ENCODE data around the gene SCN3A. TPM values are rescaled to one million over a fixed set of nuclear protein-coding genes. Genes with fewer than 3 reads are reported as not detected.

The SCN3A gene
- total RNA-seq, 1 experiment from 2014 or later: 0.68 TPM

- Histone ChIP-seq H3K36me3 (no peaks in the 10 kb centered on the region), H3K4me3 (no peak overlapping the region), H3K9me3 (replicated peaks) (no peaks in the 10 kb centered on the region), H3K27ac (no peak overlapping the region), H3K27me3 (replicated peaks) (no peaks in the 10 kb centered on the region), H3K4me1 (replicated peaks) (peaks cover 23% of the 10 kb centered on the region)
- DNase-seq (ENCODE audit: low read depth in 1 of 2, low spot score in 2 of 2): no peak
These were observed 39.6 kb downstream of the SCN3A start for GRCh38 chr2:165164201-165164600.

GRCh38 chr2:165163761-165164160 is 40.1 kb downstream of the SCN3A start:
- Histone ChIP-seq H3K4me3 (no peak overlapping the region), H3K9me3 (replicated peaks) (no peaks in the 10 kb centered on the region), H3K4me1 (replicated peaks) (peaks cover 23% of the 10 kb centered on the region), H3K27me3 (replicated peaks) (no peaks in the 10 kb centered on the region), H3K27ac (no peak overlapping the region), H3K36me3 (no peaks in the 10 kb centered on the region)
- no peak for DNase-seq (ENCODE audit: low read depth in 1 of 2, low spot score in 2 of 2)

GRCh38 chr2:165162466-165162865 is 41.4 kb downstream of the SCN3A start:
- Histone ChIP-seq H3K4me3 (no peak overlapping the region), H3K9me3 (replicated peaks) (no peaks in the 10 kb centered on the region), H3K4me1 (replicated peaks) (peaks cover 23% of the 10 kb centered on the region), H3K27ac (0 out of 2 replicates have a peak overlapping the region, but pooled peaks have one; percentile 80), H3K27me3 (replicated peaks) (no peaks in the 10 kb centered on the region), H3K36me3 (no peaks in the 10 kb centered on the region)
- DNase-seq (ENCODE audit: low read depth in 1 of 2, low spot score in 2 of 2): no peak

GRCh38 chr2:165161510-165161909 is 42.3 kb downstream of the SCN3A start:
- no peaks in the 10 kb centered on the region for H3K36me3 ChIP-seq
- peak; percentile 49 to 83 for DNase-seq (ENCODE audit: low read depth in 1 of 2, low spot score in 2 of 2)

GRCh38 chr2:165157160-165157559 is 46.7 kb downstream of the SCN3A start:
- Histone ChIP-seq H3K4me3 (no peak overlapping the region), H3K36me3 (no peaks in the 10 kb centered on the region), H3K9me3 (replicated peaks) (no peaks in the 10 kb centered on the region), H3K27me3 (replicated peaks) (no peaks in the 10 kb centered on the region), H3K4me1 (replicated peaks) (peaks cover 16% of the 10 kb centered on the region), H3K27ac (no peak overlapping the region)
- no peak for DNase-seq (ENCODE audit: low read depth in 1 of 2, low spot score in 2 of 2)

More at GRCh38 chr2:165161510-165161909, 42.3 kb downstream of the SCN3A start:
- H3K9me3 ChIP-seq (replicated peaks): no peaks in the 10 kb centered on the region
- H3K27ac ChIP-seq: peak overlapping the region; percentile 80
- no peaks in the 10 kb centered on the region for H3K27me3 ChIP-seq (replicated peaks)
- peaks cover 23% of the 10 kb centered on the region for H3K4me1 ChIP-seq (replicated peaks)
- no peak overlapping the region for H3K4me3 ChIP-seq

DNA sequence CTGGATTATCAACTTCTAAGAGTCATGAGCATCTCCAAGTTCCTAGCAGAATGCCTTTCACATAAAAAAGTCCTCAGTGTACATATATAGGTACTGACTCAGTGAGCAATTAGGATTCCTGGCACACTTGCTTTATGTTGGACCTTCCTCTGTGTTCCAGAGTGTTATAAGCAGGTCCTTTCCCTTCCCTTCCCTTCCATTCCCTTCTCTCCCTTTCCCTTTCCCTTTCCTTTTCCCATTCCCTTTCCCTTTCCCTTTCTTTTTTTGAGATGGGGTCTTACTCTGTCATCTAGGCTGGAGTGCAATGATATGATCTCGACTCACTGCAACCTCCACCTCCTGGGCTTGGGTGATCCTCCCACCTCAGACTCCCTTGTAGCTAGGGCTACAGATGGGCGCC is 48.7 kb downstream of the SCN3A start:
- no peaks in the 10 kb centered on the region for H3K27me3 ChIP-seq (replicated peaks)
- no peaks in the 10 kb centered on the region for H3K4me1 ChIP-seq (replicated peaks)
- H3K36me3 ChIP-seq: no peaks in the 10 kb centered on the region
- no peak overlapping the region for H3K27ac ChIP-seq
- no peak overlapping the region for H3K4me3 ChIP-seq
- no peak for DNase-seq (ENCODE audit: low read depth in 1 of 2, low spot score in 2 of 2)
- no peaks in the 10 kb centered on the region for H3K9me3 ChIP-seq (replicated peaks)

DNA sequence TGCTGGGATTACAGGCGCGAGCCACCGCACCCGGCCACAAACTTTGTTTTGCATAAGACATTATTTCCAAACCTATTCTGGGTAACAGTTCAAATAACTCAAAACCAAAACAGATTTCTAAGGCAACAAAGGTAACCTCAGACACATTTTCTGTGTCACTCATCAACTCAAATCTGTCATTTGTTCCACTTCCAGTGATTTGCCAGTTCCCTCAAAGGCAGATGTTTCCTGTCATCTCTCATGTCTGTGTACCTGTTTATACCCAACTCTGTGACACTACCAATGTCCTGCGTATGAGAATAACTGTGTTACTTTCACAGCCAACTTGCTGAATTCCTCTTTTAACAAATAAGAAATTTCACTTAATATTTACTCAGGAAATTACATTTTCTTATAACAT is 54.4 kb downstream of the SCN3A start:
- no peaks in the 10 kb centered on the region for H3K27me3 ChIP-seq (replicated peaks)
- no peak overlapping the region for H3K27ac ChIP-seq
- H3K36me3 ChIP-seq: no peaks in the 10 kb centered on the region
- no peak overlapping the region for H3K4me3 ChIP-seq
- H3K9me3 ChIP-seq (replicated peaks): no peaks in the 10 kb centered on the region
- peaks cover 4% of the 10 kb centered on the region for H3K4me1 ChIP-seq (replicated peaks)
- DNase-seq (ENCODE audit: low read depth in 1 of 2, low spot score in 2 of 2): no peak

DNA sequence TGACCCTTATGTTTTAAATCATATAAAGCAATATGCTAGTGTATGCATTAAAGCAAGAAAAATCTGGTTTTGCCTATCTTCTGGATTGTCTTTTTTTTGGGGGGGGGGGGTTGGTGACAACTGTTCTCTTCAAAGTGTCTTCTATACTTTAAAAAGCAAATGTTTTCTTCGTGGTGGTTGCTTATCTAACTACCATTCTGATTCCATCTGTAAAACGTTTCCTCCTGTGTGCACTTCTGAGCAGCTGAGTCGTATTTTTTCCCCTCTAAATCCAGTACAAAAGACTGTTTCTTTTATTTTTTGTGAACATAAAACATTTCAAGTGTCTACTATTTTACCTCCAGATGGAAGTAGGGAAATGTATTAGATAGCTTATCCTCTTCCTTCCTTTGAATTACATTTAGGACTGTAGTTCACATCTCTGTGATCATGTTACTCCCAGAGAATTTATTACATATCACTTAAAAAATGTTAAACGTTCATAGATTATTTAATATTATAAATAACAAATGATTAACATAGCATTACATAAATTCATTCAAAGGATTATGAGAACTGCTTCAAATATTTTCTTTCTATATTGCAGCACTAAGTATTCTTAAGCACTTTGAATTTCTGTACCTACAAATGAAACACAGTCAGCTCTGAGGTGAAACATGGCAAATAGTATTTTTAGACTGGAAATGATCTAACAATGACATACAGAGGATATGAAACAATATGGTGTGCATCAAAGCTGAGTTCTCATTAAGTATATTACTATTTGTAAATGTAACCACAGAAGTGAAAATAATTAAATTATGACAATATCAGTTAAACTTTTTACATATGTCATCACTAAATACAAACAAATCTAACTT is 56.4 kb downstream of the SCN3A start:
- H3K27ac ChIP-seq: no peak overlapping the region
- H3K4me1 ChIP-seq (replicated peaks): peaks cover 4% of the 10 kb centered on the region
- no peak for DNase-seq (ENCODE audit: low read depth in 1 of 2, low spot score in 2 of 2)
- H3K4me3 ChIP-seq: no peak overlapping the region
- no peaks in the 10 kb centered on the region for H3K9me3 ChIP-seq (replicated peaks)
- no peaks in the 10 kb centered on the region for H3K27me3 ChIP-seq (replicated peaks)
- no peaks in the 10 kb centered on the region for H3K36me3 ChIP-seq

GRCh38 chr2:165144315-165144714 is 59.5 kb downstream of the SCN3A start:
- Histone ChIP-seq H3K27me3 (replicated peaks) (no peaks in the 10 kb centered on the region), H3K4me3 (no peak overlapping the region), H3K9me3 (replicated peaks) (no peaks in the 10 kb centered on the region), H3K4me1 (replicated peaks) (peaks cover 4% of the 10 kb centered on the region), H3K36me3 (no peaks in the 10 kb centered on the region), H3K27ac (no peak overlapping the region)
- no peak for DNase-seq (ENCODE audit: low read depth in 1 of 2, low spot score in 2 of 2)

DNA sequence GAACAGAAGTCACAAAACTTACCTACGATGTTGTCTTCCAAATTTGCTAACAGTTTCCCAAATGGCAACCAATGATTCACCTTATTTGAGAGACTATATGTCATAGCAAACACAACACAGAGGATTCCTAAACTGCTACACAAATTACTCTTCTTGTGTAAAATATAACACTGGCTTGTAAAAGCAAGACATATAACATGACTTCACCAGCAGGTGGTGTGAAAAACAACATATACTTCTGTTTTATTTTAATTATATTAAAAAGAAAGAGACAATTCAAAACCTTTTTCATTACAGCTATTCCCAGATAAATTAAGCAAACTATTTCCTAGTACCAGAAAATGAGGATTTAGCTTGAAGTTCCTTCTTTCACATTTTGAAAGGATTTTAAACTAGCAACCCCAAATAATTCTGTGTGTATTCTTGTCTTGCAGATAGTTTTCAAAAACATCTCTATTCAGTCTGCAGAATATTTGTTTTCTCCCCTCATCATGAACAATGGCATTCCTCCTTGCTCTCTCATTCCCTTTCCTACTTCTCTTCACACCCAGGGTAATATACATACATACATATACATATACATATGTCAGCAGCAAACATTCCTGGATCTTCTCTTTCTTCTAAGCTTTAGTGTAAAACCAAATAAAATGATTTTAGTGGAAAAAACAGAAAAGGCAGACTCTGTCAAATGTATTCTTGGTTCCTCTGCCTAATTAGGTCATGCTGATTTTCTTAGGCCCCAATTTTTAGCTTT is 62.1 kb downstream of the SCN3A start:
- H3K36me3 ChIP-seq: no peaks in the 10 kb centered on the region
- no peaks in the 10 kb centered on the region for H3K9me3 ChIP-seq (replicated peaks)
- H3K27ac ChIP-seq: no peak overlapping the region
- no peaks in the 10 kb centered on the region for H3K27me3 ChIP-seq (replicated peaks)
- DNase-seq (ENCODE audit: low read depth in 1 of 2, low spot score in 2 of 2): no peak
- H3K4me3 ChIP-seq: no peak overlapping the region
- no peaks in the 10 kb centered on the region for H3K4me1 ChIP-seq (replicated peaks)

DNA sequence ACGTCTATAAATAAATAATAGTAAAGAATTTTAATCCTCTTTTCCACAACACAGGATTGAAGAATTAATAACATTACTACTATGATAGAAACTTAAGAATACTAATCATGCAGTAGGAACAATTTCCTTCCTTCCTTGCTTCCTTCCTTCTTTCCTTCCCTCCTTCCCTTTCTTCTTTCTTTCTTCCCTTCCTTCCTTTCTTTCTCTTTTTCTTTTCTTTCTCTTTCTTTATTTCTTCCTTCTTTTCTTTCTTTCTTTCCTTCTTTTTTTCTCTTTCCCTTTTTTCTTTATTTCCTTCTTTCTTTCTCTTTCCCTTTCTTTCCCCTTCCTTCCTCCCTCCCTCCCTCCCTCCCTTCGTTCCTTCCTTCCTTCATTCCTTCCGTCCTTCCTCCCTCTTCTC is 77.6 kb downstream of the SCN3A start:
- H3K4me3 ChIP-seq: no peak overlapping the region
- no peaks in the 10 kb centered on the region for H3K27me3 ChIP-seq (replicated peaks)
- H3K4me1 ChIP-seq (replicated peaks): no peaks in the 10 kb centered on the region
- H3K9me3 ChIP-seq (replicated peaks): no peaks in the 10 kb centered on the region
- no peaks in the 10 kb centered on the region for H3K36me3 ChIP-seq
- DNase-seq (ENCODE audit: low read depth in 1 of 2, low spot score in 2 of 2): no peak
- H3K27ac ChIP-seq: no peak overlapping the region

DNA sequence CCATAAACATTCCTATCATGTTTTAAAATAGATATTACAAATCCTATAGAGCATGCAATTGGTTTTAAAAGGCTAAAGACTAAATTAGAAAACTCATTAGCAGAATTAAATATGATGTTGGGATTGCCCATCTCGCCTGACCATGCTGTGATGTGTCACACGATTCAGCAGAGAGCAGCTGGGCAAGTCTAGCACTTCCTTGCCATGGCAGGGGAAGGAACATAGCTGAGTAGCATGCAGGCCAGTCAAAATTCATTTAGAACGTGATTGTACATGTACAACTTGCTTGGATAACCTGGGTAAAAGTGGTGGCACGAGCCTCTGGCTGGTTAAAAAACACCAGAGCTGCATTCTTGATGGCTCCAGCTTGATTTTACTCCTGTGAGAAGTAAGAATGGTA is 81.3 kb downstream of the SCN3A start:
- H3K36me3 ChIP-seq: no peaks in the 10 kb centered on the region
- no peak overlapping the region for H3K27ac ChIP-seq
- no peaks in the 10 kb centered on the region for H3K27me3 ChIP-seq (replicated peaks)
- DNase-seq (ENCODE audit: low read depth in 1 of 2, low spot score in 2 of 2): no peak
- no peaks in the 10 kb centered on the region for H3K9me3 ChIP-seq (replicated peaks)
- H3K4me1 ChIP-seq (replicated peaks): no peaks in the 10 kb centered on the region
- no peak overlapping the region for H3K4me3 ChIP-seq

GRCh38 chr2:165120740-165121467 is 82.9 kb downstream of the SCN3A start:
- Histone ChIP-seq H3K4me1 (replicated peaks) (no peaks in the 10 kb centered on the region), H3K27me3 (replicated peaks) (no peaks in the 10 kb centered on the region), H3K27ac (no peak overlapping the region), H3K4me3 (no peak overlapping the region), H3K9me3 (replicated peaks) (no peaks in the 10 kb centered on the region), H3K36me3 (no peaks in the 10 kb centered on the region)
- DNase-seq (ENCODE audit: low read depth in 1 of 2, low spot score in 2 of 2): no peak

DNA sequence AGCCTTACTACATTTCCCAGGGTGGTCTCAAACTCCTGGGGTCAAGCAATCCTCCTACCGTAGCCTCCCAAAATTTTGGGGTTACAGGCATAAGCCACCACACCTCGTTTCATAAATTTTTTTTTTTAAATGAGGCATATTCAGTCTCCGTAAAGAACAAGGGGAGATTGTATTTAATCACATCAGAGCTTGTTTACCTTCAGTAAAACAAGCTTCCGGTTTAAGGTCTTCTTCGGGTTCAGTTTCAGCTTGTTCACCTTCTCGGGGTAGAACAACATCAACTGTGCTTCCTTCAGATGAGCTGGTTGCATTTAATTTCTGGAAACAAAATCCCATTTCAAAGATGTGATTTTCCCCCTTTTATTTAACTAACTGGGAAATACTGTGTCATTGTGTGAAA is 88.6 kb downstream of the SCN3A start:
- peaks cover 23% of the 10 kb centered on the region for H3K4me1 ChIP-seq (replicated peaks)
- DNase-seq (ENCODE audit: low read depth in 1 of 2, low spot score in 2 of 2): no peak
- no peaks in the 10 kb centered on the region for H3K36me3 ChIP-seq
- no peaks in the 10 kb centered on the region for H3K9me3 ChIP-seq (replicated peaks)
- H3K4me3 ChIP-seq: no peak overlapping the region
- no peak overlapping the region for H3K27ac ChIP-seq
- H3K27me3 ChIP-seq (replicated peaks): no peaks in the 10 kb centered on the region

Measured in SJSA1 (cell line).